Daoy (cell line): ENCODE results near the gene NTNG1. TPM values are rescaled to one million over a fixed set of nuclear protein-coding genes. Genes with fewer than 3 reads are reported as not detected.

Experiments used
- DNase-seq: peaks from one replicate; pipeline ENCODE4 v3.0.0-alpha.2; 2015; ENCODE audit warnings: low read depth
- total RNA-seq: library from RNA; depleted of rRNA; stranded (reverse); fragments of >200 nt; shearing (Covaris generic); gene quantifications from 2 replicates; pipeline ENCODE4 v1.2.3, GENCODE V29; 2014; rRNA removed

NTNG1 gene
- total RNA-seq, 1 experiment from 2014 or later = 3.4 TPM

- DNase-seq = no peak
Observed at GRCh38 chr1:107499139-107499744, 358.4 kb downstream of the NTNG1 start.

DNA sequence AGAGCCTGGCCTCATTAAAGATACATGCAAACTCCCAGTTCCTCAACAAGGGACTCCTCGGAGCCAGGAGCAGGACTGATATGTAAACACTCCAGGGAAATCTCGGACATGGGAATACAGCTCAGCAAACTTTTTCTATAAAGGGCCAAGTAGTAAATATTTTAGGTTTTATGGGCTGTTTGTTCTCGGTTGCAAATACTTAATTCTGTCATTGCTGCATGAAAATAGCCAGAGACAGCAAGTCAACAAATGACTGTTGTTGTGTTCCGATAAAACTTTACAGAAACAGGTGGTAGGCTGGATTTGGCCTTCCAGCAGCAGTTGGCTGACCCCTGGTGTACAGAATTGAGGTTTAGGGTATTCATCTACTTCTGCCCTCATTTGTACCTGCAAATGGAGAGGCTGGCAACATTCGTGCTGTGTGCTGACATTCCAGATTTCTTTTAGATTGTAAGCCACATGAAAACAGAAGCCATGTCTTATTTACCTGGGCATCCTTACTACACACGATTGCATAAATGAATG lies 360.3 kb downstream of the NTNG1 start:
- DNase-seq = no peak

DNA sequence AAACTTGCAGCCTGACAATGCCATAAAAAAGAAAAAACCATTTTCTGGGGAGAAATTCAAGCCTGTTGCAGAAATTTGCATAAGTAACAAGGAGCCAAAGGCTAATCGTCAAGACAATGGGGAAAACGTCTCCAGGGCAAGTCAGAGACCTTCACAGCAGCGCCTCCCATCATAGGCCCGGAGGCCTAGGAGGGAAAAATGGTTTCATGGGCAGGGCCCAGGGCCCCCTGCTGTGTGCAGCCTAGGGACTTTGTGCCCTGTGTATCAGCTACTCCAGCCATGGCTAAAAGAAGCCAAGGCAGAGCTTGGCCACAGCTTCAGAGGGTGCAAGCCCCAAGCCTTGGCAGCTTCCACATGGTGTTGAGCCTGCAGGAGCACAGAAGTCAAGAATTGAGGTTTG lies 369.5 kb downstream of the NTNG1 start:
- no peak for DNase-seq

- no peak for DNase-seq
Observed at GRCh38 chr1:107512836-107513235, 372.0 kb downstream of the NTNG1 start.

DNA sequence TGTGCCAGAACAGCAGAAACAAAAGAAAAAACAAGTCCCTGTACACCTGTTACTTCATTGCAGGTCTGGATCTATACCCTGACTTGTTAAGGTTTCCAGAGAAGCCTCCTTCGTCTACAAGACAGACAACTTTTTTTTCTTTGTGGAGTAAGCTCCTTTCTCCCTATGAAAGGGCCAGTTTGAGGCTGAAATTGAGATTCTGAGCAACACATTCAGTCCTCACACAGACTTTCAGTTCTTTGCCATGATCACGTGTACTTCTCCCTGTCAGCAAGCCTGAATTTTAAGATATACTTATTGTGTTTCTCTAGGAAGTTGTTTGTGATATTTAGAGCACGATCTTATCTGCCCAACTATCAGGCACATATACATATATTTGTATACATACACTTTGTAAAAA lies 374.0 kb downstream of the NTNG1 start:
- DNase-seq = no peak

GRCh38 chr1:107515702-107516101 lies 374.9 kb downstream of the NTNG1 start:
- DNase-seq = no peak

GRCh38 chr1:107523061-107523460 lies 382.2 kb downstream of the NTNG1 start:
- no peak for DNase-seq

DNA sequence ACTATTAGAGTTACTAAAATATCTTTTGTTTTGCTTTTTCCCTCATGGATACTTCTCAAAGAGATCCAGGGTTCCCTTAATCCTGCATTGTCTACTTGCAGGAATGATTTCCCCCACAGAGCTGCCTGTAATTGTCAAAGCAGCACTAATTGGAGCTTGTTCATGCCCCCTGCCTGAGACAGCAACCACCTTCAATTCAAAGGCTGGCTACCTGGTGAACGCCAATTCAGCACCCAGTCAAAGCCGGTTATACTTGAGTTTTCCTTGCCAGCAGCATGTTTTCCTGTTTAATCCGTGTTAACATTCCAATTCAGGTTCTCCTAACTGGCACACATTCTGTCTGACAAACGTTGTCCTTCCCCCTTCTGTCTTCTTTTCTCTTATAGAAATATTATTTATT lies 382.9 kb downstream of the NTNG1 start:
- DNase-seq = no peak

DNA sequence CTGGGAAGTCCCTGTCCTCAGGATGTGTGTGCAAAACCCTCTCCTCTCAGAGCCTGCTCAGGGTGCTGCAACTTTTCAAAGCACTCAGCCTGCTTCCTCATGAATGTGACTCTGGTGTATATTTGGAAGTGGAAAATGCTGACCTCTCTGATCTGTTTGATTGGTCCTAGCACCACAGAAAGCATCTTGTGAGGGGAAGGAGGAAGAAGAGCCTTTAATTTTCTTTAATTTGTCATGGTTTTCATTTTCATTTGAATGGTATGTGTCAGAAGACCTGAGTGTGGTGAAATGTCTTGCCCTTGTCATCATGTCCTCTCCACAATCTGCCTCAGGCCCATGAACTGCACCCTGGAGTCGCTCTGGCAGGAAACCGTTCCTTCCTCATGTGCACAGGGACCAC lies 383.5 kb downstream of the NTNG1 start:
- DNase-seq = no peak

- DNase-seq = no peak
Observed at GRCh38 chr1:107525145-107525544, 384.3 kb downstream of the NTNG1 start.

DNA sequence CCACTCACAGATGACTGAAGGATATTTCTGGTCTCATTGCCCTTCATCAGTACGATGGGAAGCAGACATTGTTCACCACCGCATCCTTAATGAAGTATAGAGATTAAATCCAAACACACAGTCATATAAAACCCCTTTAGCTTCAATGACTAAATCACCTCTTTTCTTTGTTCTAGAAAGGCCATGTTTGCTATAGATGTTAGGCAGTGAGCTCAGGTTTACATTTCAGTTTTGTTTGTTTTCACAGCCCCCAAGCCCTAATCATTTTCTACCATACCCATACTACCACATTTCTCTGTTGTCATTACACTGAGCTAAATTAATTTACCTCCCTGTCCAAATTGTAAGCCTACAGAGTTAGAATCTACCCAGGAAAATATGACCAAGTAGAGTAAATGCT lies 385.1 kb downstream of the NTNG1 start:
- DNase-seq = no peak

DNA sequence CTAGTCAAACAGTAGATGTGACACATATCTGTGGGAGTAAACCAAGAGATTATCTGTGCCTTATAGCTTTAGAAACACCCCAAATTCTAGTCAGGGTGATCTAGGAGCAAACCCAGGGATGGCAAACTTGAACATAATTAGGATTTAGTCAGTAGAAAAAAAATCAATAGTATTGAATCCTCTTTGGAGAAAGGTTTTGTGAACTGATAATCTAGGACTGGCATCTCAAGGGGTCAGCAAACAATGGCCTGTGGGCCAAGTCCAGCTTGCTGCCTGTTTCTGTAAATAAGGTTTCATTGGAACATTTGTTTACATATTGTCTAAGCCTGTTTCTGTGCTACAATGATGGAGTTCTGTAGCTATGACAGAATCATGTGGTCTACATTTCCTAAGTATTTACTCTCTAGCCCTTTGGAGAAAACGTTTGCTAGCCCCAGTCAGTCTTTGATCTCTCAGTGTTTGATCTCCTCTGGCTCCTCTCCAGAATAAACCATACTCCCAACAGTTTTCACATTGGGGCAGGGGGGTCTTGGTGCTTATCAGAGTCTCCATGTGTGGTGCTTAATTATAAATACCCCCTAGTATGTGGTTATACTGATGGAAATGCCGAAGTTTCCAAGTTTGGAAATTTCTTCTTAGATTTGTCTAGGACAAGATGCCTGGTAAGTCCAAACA lies 385.8 kb downstream of the NTNG1 start:
- DNase-seq = no peak

- DNase-seq = peak; percentile 54
Observed at GRCh38 chr1:107529511-107530149, 388.8 kb downstream of the NTNG1 start.

- no peak for DNase-seq
Observed at GRCh38 chr1:107530543-107530942, 389.7 kb downstream of the NTNG1 start.

DNA sequence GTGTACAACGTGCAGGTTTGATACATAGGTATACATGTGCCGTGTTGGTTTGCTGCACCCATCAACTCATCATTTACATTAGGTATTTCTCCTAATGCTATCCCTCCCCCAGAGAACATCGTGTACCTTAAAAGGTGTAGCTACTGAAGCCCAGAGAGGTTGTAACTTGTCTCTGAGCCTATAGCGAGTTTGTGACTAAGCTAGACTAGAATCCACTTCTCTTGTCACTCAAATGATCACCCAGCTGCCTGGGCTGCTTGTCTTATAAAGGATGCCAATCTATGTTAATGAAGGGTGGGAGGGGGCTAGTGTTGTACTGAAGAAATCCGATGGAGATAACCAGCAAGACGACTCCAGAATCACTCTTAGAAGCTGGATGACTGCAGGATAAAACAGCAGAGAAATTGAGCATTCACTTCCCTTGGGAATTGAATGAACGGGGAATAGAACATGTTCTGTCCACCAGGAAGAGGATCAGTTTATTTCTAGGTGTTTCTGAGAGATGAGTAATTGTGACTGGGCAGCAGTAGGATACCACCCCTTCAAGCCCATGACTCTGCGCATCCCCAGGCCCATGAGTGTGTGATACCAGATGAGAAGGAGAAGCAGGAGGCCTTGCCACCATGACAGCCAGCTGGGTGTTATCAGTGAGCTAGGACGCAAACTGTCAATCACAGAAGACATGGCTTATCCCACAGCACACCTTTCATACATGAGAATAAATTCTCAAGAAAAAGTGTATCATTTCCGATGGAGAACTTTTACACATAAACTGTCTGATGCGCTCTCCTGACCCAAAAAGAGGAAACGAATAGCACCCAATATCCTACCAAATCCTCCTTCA lies 390.4 kb downstream of the NTNG1 start:
- DNase-seq = no peak

DNA sequence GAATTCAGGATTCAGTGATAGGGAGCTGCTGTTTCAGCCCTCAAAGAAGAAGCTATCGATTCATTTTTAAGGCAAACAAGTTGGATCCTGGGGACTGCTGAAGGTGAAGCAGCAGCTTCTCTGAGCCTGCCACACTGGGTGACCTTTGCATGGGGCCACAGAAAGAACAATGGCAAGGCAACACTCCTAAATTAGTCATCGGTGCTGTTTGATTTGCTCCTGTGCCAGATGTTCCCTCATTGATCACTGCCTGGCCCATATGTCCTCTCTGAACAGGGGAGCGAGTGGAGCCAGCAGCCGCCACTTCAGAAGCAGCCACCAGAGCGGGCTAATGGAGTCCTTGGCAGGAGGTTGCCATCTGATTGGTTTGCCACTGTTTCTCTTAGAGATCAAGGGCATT lies 391.5 kb downstream of the NTNG1 start:
- DNase-seq = no peak

Other genes starting within 250 kb of the NTNG1 start
- 35.3 and 38.4 TPM in 2 replicates for gene PRMT6, start 84.4 kb upstream of the NTNG1 start, total RNA-seq